HL-60 (cell line): ENCODE data around the gene SGPP2.

Source experiments
- DNase-seq, 2 experiments: peaks; one replicate each; pipeline ENCODE4 v3.0.0-alpha.2; 2010 to 2020; ENCODE audit warnings: low read depth in 1 of 2, low spot score in 1 of 2
- H3K27ac ChIP-seq: fragments of 250-450 bp; sonication (Bioruptor Pico); replicated peaks from 2 replicates; pipeline ENCODE4 v1.5.1; 2020; ENCODE audit warnings: mild to moderate bottlenecking, moderate library complexity
- H3K27me3 ChIP-seq: fragments of 250-450 bp; sonication (Bioruptor Pico); 2 replicates; pipeline ENCODE4 v1.5.1; 2021; ENCODE audit warnings: mild to moderate bottlenecking, moderate library complexity; ENCODE audit not compliant: insufficient read depth, poor library complexity, severe bottlenecking
- H3K4me3 ChIP-seq: replicated peaks from 2 replicates; pipeline ENCODE4 v1.5.1; 2011; ENCODE audit warnings: mild to moderate bottlenecking, control low read depth, low read length; ENCODE audit not compliant: insufficient read depth
- CTCF ChIP-seq: IDR thresholded peaks from one replicate; pipeline ENCODE4 v1.5.1; 2011; ENCODE audit warnings: low read length, control low read depth, inconsistent platforms; ENCODE audit not compliant: insufficient read depth
- GABPA ChIP-seq: IDR thresholded peaks from 2 replicates; pipeline ENCODE4 v1.6.1; 2012; ENCODE audit warnings: low read depth
- POLR2AphosphoS5 ChIP-seq: IDR thresholded peaks from 2 replicates; pipeline ENCODE4 v1.6.1; 2012; ENCODE audit warnings: low read depth
- REST ChIP-seq: IDR thresholded peaks from 2 replicates; pipeline ENCODE4 v1.6.1; 2012; ENCODE audit warnings: low read depth; ENCODE audit not compliant: insufficient replicate concordance
- SPI1 ChIP-seq: IDR thresholded peaks from 2 replicates; pipeline ENCODE4 v1.6.1; 2012; ENCODE audit warnings: low read depth, mild to moderate bottlenecking, borderline replicate concordance

The SGPP2 gene

GRCh38 chr2:222606306-222606705 lies 182.0 kb downstream of the SGPP2 start:
- TF ChIP-seq REST (no peak), SPI1 (no peak), CTCF (no peak), GABPA (no peak), POLR2AphosphoS5 (no peak)
- H3K27ac ChIP-seq: no peak overlapping the region
- no peaks in the 10 kb centered on the region for H3K27me3 ChIP-seq
- DNase-seq: no peak
- no peak overlapping the region for H3K4me3 ChIP-seq

GRCh38 chr2:222608081-222608480 lies 183.7 kb downstream of the SGPP2 start:
- DNase-seq: no peak
- no peaks in the 10 kb centered on the region for H3K27me3 ChIP-seq
- no peak overlapping the region for H3K4me3 ChIP-seq
- TF ChIP-seq SPI1 (no peak), POLR2AphosphoS5 (no peak), REST (no peak)
- no peak overlapping the region for H3K27ac ChIP-seq

GRCh38 chr2:222609381-222609780 lies 185.0 kb downstream of the SGPP2 start:
- Histone ChIP-seq H3K27me3 (no peaks in the 10 kb centered on the region), H3K4me3 (no peak overlapping the region), H3K27ac (no peak overlapping the region)
- TF ChIP-seq REST (no peak), SPI1 (no peak), CTCF (no peak), GABPA (no peak), POLR2AphosphoS5 (no peak)
- DNase-seq: peak in 1 of 2 experiments; percentile 2
